B cell (primary cell): ENCODE measurements around the gene KLHL3.

Experiments used
- CTCF ChIP-seq: fragments of 200-600 bp; IDR thresholded peaks from one replicate; pipeline ENCODE4 v1.8.0; 2022; ENCODE audit warnings: antibody characterized with exemption, mild to moderate bottlenecking
- EZH2 ChIP-seq: IDR thresholded peaks from 2 replicates; pipeline ENCODE4 v1.6.1; 2012; ENCODE audit warnings: borderline replicate concordance, low read depth, mild to moderate bottlenecking, moderate library complexity, low read length; ENCODE audit not compliant: insufficient read depth, poor library complexity, severe bottlenecking

- TF ChIP-seq CTCF (no peak), EZH2 (no peak)
Measured at GRCh38 chr5:137621861-137622823, 113.7 kb downstream of the KLHL3 start.
